Neural progenitor cell (in vitro differentiated cells): Measurements from ENCODE around the gene PPARGC1A.

ENCODE experiments used
- EZH2 ChIP-seq: fragments of 200-600 bp; sonication (generic); IDR thresholded peaks from 2 replicates; pipeline ENCODE4 v1.6.1; 2017; ENCODE audit warnings: antibody characterized with exemption, mild to moderate bottlenecking, moderate library complexity
- EZH2phosphoT487 ChIP-seq: fragments of 200-600 bp; sonication (generic); IDR thresholded peaks from 2 replicates; pipeline ENCODE4 v1.6.1; 2017; ENCODE audit warnings: antibody characterized with exemption
- TF ChIP-seq, protein P1 (sequence below): fragments of 200-600 bp; sonication (generic); IDR thresholded peaks from 2 replicates; pipeline ENCODE4 v1.5.1; 2017; ENCODE audit warnings: antibody characterized with exemption, mild to moderate bottlenecking

DNA sequence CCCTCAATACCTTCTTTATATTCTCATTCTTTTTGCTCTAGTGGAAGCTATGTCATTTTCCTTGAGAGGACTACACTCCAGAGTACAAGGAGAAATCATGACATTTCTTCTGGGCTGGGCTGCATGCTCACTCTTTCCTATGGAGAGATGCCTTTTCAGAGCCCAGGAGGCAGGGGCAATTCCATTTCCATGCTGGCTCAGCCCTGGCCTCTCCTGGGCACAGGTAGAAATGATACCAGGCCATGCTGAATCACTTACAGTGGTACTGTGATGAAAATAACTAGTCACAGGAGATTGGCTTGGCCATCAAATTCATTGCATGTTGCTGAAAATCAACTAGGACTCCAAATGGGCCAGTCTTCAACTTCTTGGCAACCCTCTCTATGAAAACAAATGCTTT is 34.0 kb upstream of the PPARGC1A start:
- TF ChIP-seq, protein P1, sequence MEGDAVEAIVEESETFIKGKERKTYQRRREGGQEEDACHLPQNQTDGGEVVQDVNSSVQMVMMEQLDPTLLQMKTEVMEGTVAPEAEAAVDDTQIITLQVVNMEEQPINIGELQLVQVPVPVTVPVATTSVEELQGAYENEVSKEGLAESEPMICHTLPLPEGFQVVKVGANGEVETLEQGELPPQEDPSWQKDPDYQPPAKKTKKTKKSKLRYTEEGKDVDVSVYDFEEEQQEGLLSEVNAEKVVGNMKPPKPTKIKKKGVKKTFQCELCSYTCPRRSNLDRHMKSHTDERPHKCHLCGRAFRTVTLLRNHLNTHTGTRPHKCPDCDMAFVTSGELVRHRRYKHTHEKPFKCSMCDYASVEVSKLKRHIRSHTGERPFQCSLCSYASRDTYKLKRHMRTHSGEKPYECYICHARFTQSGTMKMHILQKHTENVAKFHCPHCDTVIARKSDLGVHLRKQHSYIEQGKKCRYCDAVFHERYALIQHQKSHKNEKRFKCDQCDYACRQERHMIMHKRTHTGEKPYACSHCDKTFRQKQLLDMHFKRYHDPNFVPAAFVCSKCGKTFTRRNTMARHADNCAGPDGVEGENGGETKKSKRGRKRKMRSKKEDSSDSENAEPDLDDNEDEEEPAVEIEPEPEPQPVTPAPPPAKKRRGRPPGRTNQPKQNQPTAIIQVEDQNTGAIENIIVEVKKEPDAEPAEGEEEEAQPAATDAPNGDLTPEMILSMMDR = no peak
- TF ChIP-seq EZH2 (no peak), EZH2phosphoT487 (no peak)
